Embryonic facial prominence (tissue), 1 donor: ENCODE data around the gene CPNE1.
"Not testable (repeated sequence)": the region's sequence is repeated elsewhere in the genome, so short reads cannot be mapped to it uniquely, and the experiment has no call there.

Source experiments
- DNase-seq: peaks from one replicate; pipeline ENCODE4 v3.0.0-alpha.2; 2016; ENCODE audit errors: extremely low spot score

CPNE1 gene

DNA sequence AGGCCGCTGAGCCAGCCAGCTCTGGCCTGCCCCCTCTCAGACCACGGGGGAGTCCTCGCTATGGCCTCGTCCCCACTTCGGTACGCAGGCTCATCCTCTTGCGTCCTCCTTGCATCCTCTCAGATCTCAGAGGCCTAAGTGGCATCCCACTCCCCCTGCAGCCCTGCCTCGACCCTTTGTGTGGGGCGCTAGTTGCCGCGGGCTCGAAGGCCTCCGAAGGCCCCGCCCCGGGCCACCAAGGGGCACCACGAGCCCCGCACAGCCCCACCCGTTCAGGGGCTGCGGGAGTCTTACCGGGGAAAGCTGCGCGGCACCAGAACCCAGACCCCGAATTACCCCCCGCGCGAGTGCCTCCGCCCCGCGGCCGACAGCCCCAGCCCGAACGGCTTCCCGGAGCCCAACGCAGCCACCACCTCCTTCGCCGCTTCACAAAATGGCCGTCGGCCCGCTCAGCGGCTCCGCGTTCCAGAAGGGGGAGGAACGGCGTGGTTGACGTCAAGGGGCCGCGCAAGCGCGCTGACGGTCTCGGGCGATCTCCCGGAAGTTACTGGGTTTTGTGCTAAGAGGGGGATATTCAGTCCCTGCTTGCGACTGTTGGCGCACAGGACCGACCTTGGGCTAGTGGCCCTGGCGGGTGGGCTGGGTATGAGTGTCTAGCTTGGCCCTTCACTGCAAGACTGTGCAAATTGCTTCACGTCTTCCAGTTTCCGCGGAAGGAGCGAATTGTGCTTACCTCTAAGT, at the start of gene CPNE1, which contains the start of gene RBM12:
CPNE1 (minus strand) TSS at position 435 of the 741 bp plus-strand sequence. CDS start 31,977 bp downstream, outside the sequence.
RBM12 (minus strand) TSS at position 435 of the 741 bp plus-strand sequence. CDS start 9,578 bp downstream, outside the sequence.
- DNase-seq, result peak; percentile 93

- no peak for DNase-seq
Observed at GRCh38 chr20:35714127-35714526, 49.4 kb upstream of the CPNE1 start.

DNA sequence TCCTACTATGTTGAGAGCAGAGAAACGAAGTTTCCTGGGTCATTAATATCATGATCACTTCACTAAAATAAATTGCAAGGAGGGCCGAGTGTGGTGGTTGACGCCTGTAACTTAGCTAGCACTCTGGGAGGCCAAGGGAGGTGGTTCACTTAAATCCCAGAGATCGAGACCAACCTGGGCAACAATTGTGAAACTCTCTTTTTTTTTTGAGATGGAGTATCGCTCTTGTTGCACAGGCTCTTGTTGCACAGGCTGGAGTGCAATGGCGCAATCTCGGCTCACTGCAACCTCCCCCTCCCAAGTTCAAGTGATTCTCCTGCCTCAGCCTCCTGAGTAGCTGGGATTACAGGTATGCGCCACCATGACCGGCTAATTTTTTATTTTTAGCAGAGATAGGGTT, 48.4 kb upstream of the CPNE1 start:
- DNase-seq, result not testable (repeated sequence)

GRCh38 chr20:35711588-35712209, 47.0 kb upstream of the CPNE1 start:
- no peak for DNase-seq

- no peak for DNase-seq
Observed at GRCh38 chr20:35710884-35711587, 46.3 kb upstream of the CPNE1 start.

DNA sequence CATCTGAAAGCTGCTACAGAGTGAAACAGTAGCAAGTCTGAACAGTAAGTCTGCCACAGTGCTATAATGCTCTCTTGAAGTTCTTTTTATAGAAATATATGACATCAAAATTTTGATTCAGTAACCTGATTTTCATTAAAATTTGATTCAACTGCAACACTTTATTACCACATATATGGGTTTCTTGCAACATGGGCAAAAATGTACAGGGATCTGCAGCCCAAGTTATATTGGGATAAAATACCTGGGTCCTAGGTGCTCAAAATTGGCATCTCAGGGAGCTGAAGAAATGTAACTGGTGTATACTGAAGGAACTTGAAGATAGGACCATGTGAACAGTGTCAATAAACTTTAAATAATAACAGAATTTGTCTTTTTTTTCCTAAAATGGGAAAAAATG, 45.3 kb upstream of the CPNE1 start:
- no peak for DNase-seq

GRCh38 chr20:35709259-35709658, 44.6 kb upstream of the CPNE1 start:
- DNase-seq, result no peak

DNA sequence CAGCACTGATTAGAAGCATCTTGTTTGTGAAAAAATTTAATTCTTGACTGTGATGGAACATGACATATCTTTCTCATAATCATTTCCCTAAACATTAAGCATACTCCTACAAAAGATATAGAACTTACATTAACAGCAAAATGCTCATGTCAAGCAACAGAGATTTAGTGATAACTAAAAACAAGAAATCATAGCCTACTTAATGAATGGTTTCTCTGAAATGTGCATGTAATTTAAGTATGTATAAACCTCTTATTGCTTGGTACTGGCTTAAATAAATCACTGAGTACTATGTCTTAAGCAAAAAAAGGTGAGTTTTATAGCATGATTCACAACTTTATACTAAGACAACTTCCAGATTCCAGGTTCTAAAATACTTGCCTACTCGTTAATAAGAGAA, 43.8 kb upstream of the CPNE1 start:
- DNase-seq, result no peak

- DNase-seq, result not testable (repeated sequence)
Observed at GRCh38 chr20:35706591-35707529, 42.2 kb upstream of the CPNE1 start.

- not testable (repeated sequence) for DNase-seq
Observed at GRCh38 chr20:35705894-35706293, 41.2 kb upstream of the CPNE1 start.

- DNase-seq, result no peak
Observed at GRCh38 chr20:35704514-35705261, 40.0 kb upstream of the CPNE1 start.

- DNase-seq, result no peak
Observed at GRCh38 chr20:35702824-35703695, 38.4 kb upstream of the CPNE1 start.

DNA sequence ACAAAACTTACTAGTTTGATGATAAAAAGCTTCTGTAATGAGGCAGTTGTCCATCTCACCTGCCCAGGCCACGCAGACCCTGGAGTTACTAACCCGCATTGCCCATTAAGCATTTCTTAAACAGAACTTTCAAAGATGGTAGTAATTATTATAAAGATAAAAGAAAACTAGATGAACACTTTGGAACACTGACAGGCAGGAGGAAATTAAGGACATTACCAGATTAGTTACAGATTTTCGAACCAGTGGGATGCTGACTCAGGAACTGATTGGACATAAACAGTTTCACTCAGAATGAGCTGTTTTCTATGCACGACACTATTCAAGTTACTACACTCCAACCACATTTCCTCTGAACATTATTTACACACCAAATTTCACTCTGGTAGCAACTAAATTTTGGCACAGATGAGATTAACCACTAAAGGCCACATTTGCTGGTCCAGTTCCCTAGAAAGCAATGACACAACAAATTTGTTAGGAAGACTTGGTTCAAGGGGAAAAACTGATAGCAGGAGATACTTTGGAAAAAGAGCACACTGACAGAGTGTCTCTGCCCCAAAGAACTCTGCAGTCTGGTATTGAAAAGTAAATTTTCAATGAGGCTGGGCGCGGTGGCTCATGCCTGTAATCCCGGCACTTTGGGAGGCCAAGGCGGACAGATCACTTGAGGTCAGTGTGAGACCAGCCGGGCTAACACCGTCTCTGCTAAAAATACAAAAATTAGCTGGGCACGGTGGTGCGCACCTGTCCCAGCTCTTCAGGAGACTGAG, 37.5 kb upstream of the CPNE1 start:
- no peak for DNase-seq

DNA sequence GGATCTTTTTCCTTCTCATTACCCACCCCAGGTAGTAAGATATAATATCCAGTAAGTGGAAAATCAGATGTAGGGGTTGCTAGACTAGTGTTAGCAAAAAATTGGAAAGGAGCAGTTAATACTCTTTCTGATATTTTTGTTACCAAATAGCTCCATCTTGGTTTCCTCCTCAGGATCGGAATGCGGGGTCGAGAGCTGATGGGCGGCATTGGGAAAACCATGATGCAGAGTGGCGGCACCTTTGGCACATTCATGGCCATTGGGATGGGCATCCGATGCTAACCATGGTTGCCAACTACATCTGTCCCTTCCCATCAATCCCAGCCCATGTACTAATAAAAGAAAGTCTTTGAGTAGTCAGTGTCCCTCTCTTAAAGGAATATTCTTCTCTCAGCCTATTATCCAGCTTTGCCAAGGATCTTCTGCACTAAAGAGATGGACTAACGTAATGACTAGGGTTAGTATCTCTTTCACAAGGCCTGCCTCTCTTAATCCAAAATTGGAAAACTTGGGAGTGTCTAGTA, 36.0 kb upstream of the CPNE1 start:
- no peak for DNase-seq

DNA sequence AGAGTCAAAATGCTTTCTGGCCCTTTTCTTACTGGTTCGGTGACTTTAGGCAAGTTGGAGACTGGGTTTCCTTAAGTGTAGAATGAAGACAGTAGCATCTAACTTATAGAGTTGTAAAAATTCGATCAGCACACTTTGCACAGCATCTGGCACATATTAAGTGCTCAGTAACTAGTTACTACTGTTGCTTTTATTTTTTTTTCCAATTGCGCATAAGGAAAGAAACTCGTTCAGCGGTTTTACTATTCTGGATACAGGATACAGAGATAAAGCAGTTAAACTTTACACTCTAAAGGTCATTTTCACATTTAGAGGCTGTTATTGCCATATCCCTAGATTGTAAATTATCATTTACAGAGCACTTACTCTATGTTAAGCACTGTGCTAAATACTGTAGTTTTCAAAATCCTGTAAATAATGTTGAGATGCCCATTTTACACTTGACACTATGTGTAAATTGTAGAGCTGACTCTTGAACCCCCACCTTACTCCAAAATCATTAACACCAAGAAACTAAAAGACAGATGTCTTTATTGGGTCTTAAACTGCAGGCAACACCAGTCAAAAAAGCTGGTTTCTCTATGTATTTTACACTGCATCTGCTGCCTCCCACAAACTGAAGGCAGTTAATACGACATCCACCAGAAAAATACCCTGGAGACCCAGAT, 35.4 kb upstream of the CPNE1 start:
- no peak for DNase-seq

GRCh38 chr20:35699127-35699956, 34.6 kb upstream of the CPNE1 start, which contains the start of the genes NFS1 and ROMO1:
TSS of gene NFS1 (minus strand) at chr20:35699352. CDS start at chr20:35699288, 64 bp downstream.
TSS of gene ROMO1 (plus strand) at chr20:35699405. CDS start at chr20:35699633, 228 bp downstream.
- peak; percentile 76 for DNase-seq
